NCI-H2171 (cell line): Measurements from ENCODE around the gene PSMA4.
"Not testable (repeated sequence)": the region's sequence is repeated elsewhere in the genome, so short reads cannot be mapped to it uniquely, and the experiment has no call there.

Source experiments
- DNase-seq: peaks from one replicate; lab custom pipeline; 2025; lab: John Stamatoyannopoulos, UW

PSMA4 gene

DNA sequence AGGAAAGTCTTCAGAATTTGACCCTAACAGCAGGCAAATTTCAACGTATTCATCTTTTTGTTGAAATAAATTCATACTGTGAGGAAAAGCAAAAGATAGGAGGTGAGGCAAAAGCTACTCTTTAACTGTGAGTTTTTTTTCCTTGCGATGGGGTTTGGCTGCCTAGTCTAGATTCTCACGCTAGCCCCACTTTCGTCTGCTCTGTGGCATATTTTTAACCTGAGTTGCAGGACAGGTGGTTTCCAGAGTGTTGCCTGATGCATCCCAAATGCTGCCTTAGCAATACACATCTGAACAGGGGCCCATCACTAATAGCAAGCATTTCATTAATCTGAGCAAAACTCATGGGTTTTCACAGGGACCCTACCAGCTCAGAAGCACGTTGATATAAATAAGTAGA, 11.7 kb downstream of the PSMA4 start:
- no peak for DNase-seq

DNA sequence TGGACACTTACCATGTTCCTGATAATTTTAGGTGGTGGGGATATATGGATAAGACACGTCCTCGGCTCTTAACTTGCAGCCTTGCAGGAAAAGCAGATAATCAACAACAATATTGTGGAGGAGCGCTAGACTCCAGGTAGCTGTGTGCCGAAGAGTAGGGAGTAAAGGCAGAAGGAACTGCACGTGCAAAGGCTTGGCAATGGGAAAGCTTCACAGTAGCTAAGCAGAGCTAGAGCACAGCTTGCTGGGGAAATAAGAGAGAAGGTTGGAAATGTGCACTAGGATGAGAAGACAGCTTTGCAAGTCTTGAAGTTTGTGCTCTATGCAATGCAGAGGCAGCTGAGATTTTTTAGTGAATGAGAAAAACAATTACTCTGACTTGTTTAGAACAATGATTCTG, 12.4 kb downstream of the PSMA4 start:
- DNase-seq: no peak

DNA sequence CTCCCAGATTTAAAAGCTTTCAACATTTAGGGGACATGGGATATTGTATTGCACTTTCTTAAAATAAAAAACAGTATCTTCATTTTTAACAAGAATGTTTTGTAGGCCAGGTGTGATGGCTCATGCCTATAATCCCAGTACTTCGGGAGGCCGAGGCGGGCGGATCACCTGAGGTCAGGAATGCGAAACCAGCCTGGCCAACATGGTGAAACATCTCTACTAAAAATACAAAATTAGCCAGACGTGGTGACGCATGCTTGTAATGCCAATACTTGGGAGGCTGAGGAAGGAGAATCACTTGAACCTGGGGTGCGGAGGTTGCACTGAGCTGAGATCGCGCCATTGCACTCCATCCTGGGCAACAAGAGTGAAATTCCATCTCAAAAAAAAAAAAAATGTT, 20.0 kb downstream of the PSMA4 start:
- DNase-seq: not testable (repeated sequence)

DNA sequence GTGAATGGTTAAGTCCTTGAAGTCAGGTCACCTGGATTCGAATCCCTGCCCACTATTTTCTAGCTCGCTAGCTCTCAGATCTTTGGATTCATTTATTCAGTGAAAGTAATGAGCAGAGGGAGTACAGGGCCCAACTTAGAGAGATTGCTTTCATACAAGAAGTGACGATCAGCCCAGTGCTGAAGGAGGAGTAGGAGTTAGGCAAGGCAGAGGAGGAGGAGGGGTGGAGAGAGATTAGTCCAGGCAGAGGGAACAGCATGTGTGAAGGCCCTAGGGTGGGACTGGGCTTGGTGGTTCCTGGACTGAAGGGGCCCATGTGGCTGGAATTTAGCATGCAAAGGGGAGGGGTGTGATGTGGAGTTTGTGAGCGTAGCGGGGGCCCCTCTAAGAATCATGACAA, 21.2 kb downstream of the PSMA4 start:
- DNase-seq: no peak

DNA sequence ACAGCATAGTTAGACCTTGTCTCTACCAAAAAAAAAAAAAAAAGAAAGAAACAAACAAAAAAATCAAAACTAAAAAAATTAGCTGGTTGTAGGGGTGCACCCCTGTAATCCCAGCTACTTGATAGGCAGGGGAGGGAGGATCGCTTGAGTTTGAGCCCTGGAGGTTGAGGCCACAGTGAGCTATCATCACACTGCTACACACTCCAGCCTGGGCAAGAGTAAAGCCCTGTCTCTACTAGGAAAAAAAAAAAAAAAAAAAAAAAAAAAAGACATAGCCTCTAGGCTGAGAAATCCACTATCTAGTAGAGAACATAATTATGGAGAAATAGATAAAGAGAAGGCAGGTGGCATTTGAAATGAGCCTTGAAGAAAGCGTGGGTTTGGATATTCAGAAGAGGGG, 22.8 kb downstream of the PSMA4 start:
- DNase-seq: no peak

DNA sequence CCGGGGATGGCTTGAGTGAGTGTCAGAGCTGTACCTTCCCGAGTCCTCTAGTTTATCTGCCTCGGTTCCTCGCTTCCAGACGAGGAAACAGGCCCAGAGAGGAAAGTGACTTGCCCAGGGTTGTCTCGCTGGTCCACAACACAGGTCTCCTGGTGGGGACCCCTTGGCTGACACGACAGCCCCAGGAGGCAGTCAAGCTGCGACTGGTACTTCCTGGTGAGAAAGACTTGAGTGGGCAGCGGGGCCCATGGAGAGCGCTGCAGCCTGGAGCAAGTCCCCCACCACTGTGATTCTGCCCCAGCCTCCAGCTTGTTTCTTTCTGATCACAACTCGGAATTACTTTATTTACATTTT, 24.5 kb downstream of the PSMA4 start:
- no peak for DNase-seq

DNA sequence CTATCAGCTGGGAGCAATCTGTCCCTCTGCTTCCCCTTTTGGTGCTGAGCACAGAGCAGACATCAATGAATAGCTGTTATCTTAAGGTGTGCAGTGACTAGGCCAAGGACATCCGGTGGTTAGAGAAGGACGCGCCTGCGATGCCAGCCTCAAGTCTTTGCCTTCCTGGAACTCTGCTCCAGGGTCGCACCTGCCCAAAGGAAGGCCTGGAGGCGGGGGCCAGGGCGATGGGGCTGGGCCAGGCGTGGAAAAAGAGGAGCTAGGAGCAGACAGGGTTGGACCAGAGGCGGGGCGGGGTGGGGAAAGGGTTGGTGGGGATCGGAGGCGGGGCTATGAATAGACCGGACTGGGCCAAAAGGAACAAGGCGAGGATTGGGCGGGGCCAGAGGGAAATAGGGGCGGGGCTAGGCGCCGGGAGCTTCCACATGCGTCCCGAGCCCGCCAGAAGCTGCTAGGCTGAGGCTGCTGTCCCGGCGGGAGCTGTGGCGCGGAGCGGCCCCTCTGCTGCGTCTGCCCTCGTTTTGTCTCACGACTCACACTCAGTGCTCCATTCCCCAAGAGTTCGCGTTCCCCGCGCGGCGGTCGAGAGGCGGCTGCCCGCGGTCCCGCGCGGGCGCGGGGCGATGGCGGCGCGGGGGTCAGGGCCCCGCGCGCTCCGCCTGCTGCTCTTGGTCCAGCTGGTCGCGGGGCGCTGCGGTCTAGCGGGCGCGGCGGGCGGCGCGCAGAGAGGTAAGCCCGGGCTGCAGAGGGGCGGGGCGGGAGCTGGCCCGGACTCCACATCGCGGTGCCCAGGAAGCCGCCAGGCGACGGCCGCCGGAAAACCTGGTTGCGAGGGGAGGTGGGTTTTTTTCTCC, 25.1 kb downstream of the PSMA4 start, which contains the start of gene CHRNA5:
TSS of gene CHRNA5 (plus strand) at position 424 of the 854 bp plus-strand sequence. CDS start at position 624, 200 bp downstream.
- DNase-seq: peak; percentile 84

DNA sequence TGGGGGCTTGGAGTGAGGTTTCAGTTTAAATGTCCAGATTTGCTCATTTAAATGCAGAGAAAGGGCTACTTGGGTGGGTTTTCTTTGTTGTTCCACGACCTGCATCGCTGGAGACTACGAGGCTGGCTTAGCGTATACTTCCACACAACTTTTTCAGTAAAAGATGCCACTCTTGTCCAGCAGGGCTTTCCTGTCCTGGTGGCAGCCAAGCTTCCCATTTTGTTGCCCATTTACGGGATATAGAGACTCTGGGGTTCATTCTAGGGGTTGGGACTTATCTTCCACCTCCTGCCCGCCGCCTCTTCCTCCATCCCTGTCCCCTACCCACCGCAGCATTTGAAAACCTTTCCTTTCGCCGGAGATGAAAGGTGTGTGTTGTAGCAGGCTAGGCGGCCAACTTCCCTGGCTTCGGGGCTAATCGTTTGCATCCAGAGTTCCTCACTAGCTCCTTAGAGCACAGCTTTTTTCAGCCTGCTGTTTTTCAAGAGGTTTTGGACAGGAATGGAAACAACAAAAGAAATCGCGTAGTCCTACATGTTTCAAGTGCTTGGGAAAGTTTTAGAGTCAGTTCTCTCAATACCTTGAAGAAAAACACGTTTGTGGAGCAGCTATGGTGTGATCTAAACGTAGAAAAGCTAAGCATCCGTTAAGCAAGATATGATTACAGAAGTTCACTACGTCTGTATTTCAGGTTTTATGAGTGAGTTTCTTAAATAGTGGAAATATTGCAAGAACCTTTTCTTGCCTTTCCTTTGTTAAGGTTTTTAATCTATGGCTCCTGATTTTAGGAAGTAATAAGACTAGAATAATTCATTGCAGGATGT, 25.9 kb downstream of the PSMA4 start:
- peak; percentile 44 for DNase-seq

DNA sequence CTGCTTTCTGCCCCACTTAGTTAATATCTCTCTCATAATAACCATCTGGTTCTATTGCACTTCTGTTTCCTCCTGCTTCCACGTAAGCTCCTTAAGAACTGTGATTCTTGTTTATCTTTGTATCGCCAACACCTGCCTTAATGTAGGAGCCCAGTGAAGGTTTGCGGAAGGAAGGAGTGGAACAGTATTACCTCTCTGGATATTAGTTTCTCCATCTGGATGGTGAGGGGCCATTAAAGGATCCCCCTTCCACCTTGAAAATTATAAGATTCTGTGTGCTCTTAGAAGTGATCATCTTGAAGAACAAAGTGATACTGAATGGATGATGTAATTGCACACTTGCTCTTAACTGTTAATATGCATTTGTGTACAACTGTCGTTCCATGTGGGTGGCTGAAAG, 27.3 kb downstream of the PSMA4 start:
- DNase-seq: peak; percentile 46

DNA sequence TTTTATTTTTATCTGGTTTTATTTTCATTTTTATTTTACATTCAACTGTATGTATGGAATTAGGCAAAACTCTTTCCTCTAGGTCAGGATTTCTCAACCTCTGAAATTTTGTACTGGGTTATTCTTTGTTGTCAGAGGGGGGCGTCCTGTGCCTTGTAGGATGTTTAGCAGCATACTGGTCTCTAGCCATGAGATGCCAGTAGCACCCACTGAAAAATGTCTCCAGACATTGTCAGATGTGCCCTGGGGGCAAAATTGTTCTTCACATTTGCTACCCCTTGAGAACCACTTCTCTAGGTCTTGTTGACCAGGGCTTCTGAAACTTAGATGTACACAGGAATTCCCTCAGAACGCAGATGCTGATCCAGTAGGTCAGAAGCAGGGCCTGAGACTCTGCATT, 30.5 kb downstream of the PSMA4 start:
- DNase-seq: no peak

DNA sequence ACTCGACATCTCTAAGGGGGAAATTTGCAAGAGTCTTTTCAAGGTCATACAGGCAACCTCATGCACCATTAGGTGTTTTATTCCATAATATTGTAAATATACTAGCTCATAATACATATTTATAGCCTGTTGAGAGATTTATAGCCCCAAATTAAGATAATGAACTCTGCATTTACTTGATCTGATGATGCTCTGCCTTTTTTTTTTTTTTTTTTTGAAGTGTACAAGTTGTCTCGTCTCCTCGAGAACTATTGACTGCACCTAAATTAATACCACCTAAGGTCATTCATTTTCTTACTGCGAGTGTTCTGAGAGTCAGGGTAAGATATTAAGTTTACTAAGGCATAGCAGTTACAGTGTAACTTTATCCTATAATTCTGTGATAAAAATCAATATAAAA, 31.1 kb downstream of the PSMA4 start:
- DNase-seq: no peak

DNA sequence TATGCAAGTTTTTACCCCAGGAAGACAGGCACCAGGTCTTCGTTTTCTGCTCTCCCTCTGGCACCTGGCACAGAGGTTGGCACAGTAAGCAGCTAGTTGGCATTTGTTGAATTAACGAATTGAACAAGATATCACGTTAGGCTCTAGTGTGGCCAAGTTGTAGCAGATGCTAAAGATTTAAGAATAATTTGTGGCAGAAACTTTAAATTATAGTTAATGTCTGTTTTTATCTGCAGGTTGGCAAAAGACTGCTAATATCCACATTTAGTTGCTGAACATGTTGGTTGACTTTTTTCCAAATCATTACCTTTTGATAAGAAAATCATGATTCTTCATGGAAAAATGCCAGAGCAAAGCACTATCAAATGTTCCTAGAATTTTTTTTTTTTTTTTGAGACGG, 33.2 kb downstream of the PSMA4 start:
- DNase-seq: no peak

DNA sequence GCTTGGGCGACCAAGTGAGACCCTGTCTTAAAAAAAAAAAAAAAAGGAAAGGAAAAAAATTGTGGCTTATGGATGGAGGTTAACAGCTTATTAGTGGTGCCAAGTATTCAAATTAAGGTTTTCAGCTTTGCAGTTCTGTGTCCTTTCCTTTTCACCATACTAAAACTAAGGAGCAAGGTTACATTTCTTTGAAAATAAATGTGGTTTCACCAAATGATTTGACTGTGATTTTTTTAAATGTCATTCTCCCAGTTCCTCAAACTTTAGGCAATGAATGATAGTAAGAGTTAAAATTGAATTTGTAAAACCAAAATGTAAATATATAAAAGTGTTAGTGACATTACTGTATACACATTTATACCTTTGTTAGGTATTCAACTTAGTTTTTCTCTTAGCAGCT, 34.7 kb downstream of the PSMA4 start:
- DNase-seq: no peak

DNA sequence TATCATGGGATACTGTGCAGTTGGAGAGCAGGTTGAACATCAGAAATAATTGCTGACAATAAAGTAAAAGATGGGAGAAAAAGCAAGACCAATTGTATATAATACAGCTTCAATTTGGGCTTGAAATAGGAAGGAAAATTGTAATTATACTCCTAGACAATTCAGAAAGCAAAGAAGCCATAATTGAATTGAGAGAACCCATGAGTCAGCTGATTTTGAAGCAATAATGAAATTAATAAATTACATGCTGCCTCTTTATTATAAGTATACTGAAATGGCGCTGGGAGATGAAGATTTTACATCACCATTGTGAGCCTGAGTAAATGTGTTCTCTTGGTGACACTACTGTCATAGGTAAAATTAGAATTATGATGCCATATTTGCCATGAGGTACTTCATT, 57.3 kb downstream of the PSMA4 start:
- DNase-seq: no peak

DNA sequence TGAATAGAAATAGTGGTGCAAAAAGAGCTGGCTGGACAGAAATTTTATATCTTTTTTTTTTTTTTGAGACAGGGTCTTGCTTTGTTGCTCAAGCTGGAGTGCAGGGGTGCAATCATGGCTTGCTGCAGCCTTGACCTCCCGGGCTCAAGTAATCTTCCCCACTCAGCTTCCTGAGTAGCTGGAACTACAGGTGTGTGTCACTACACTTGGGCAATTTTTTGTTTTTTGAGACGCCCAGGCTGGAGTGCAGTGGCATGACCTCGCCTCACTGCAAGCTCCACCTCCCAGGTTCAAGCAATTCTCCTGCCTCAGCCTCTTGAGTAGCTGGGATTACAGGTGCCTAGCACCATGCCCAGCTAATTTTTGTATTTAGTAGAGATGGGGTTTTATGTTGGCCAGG, 58.1 kb downstream of the PSMA4 start:
- no peak for DNase-seq

DNA sequence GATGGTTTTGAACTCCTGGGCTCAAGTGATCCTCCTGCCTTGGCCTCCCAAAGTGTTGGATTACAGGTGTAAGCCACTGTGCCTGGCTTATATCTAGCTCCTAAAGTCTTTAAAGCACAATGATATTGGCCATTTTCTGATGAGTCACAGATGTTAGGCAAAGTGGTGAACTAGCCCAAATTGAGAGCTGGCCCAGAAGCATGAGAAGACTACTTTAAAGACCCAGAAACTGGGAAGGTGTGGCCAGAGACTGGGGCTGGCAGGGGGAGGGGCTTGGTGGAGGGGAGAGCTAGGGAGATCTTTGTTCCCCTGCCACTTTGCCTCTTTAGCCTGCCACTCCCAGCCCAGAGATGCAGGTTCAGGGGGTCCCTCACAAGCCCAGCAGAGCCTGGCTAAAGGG, 58.9 kb downstream of the PSMA4 start:
- no peak for DNase-seq
